HG02610 (cell line): ENCODE measurements around the gene FHIT.
"Not testable (repeated sequence)": the region's sequence is repeated elsewhere in the genome, so short reads cannot be mapped to it uniquely, and the experiment has no call there.

Experiments used
- ATAC-seq: cut with Tn5 transposase; IDR thresholded peaks from one replicate; pipeline ENCODE4 v1.9.1; 2021; ENCODE audit warnings: mild to moderate bottlenecking, moderate library complexity; ENCODE audit not compliant: unreplicated experiment

FHIT gene

GRCh38 chr3:59994732-59995304, 1256.4 kb downstream of the FHIT start:
- no peak for ATAC-seq

DNA sequence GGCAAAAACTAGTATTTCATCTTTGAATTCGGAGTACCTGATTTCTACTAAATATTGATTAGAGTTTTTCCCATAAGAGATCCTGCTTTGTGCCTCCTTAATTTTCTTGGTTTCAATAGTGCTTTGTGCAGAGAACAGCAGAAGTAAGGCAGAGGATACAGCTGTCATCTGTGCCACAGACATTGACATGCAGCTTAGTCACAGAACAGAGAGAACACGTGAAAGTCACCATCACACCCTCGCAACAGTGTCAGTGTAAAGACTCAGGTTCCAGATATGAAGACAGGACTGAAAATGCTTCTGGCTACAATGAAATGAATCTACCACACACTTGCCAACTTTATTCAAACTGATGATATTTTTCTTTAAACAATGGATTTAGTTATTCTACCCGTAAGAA, 1258.7 kb downstream of the FHIT start:
- ATAC-seq, result no peak

GRCh38 chr3:59990915-59991314, 1260.3 kb downstream of the FHIT start:
- ATAC-seq, result no peak

- no peak for ATAC-seq
Measured at GRCh38 chr3:59982510-59982909, 1268.7 kb downstream of the FHIT start.

DNA sequence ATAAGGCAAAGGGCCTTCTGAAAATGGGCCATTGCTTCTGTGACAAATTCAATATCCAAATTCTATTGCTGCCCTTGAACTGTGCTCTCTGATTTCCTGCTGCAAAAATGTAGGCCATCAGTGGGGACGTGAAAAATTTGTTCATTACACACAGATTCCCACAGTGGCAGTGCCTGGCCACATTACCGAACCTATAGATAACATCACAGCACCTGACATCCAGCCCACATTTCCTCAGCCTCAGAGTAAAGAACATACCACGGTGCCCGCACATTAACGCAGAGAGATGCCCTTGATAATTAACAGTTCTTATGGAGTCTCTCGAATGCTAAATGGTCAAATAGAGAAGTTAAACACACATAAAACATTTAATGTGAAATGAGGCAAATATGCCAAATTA, 1269.9 kb downstream of the FHIT start:
- no peak for ATAC-seq

- ATAC-seq, result no peak
Measured at GRCh38 chr3:59980576-59980975, 1270.7 kb downstream of the FHIT start.

DNA sequence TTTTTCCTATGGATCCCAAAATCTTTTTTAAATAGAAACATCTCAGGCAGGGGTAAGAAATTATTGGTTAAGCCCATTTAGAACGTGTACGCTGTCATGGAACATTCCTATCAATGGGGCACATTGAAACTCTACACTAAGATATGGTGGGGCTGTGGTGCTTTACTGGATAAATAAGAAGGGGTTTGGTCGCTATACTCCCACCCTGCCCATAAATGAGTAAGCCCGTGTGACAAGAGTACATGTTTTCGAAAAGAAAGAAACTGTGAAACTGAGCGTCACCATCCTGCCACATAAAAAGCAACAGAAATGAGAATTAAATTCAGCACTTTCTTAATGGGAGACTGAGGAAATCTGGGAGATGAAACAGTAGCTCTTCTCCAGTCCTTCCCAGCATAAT, 1271.7 kb downstream of the FHIT start:
- no peak for ATAC-seq

- peak; percentile 95 for ATAC-seq
Measured at GRCh38 chr3:59978979-59979378, 1272.3 kb downstream of the FHIT start.

DNA sequence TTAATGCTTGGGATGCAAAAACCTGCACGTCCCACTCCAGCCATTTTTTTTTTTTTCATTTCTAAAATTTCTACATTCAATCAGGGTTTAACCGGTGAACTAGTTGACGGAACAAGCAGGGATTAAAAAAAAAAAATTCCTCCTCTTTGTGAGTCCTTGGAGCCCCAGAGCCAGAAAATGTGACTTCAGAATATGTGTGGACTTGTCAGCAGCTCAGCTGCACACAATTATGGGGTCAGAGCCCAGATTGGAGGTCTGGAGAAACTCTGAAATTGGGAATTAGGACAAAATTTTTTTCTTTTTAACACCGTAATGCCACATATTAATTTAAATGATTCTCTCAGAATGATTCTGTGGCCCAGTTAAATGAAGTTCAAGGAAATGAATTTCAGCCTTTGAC, 1280.5 kb downstream of the FHIT start:
- no peak for ATAC-seq

DNA sequence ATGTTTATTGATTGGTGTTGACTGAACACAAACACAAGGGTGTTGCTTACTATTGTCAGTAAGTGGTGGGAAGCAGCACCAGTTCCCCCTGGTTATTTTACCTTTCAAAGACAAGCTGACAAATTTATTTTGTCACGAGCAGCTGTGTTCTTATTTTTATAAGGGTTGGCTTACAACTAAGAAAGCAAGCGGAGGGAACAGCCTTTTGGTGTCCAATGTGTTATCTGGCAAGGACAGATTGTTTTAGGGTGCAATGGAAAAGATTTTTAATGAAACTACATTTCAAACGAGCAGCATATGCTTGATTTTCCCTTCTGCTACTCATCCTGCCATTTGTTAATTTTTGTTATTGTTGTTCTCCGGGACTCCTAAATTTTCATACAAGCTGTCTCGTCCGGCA, 1280.9 kb downstream of the FHIT start:
- no peak for ATAC-seq

DNA sequence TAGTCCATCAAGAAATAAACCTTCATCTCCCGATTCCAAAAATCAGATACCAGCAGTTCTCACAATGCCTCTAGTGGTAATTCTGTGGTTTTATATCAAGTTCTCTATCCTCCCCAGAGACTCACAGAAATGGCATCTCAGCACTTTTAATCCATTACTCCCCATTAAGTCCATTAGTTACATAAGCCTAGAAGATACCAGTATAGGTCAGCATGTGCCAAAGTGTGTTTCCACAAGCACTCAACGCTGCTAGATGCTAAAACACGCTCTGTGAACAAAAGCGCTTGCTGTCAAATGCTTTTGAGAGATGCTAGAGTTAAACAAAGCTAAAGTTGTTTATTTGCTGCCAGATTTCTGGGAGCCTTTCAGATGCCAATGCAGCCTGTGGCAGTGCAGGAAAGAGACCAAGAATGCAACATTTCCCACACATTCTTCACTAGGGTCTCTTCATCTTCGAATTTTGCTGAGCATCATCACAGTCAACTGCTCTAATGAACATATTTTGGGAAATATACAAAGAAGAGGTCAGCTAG, 1282.7 kb downstream of the FHIT start:
- ATAC-seq, result no peak

GRCh38 chr3:59963676-59964075, 1287.6 kb downstream of the FHIT start:
- no peak for ATAC-seq

DNA sequence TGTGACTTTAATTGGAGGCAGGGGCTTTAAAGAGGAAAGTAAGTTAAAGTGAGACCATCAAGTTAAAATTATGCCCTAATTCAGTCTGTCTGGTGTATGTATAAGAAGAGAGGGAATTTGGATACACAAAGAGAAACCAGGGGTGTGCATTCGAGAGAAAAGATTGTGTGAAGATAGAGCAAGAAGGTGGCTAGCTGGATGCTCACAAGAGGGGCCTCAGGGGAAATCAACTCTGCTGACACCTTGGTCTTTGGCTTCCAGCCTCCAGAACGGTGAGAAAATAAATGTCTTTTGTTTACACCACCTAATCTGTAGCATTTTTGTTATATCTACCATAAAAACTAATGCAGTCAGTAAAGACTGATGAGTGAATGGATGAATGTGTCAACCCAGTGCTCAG, 1294.1 kb downstream of the FHIT start:
- ATAC-seq, result no peak

DNA sequence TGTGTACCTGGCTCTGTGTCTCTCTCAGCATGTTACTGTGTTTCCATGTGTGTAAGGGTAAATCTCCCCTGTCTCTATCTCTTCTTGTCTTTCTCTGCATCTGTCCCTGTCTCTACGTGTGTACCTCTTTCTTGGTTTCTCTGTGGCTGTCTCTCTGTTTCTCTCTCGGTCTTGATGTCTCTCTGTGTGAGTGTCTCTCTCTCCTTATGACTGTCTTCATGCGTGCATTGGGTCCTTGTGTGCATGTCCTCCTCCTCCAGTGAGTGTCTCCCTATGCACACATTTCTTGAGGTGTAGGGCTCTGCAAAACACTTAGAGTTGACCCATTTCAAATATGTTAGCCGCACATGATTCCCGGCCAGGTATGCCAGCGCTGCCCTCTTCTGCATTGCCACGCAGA, 1298.1 kb downstream of the FHIT start:
- ATAC-seq, result no peak

DNA sequence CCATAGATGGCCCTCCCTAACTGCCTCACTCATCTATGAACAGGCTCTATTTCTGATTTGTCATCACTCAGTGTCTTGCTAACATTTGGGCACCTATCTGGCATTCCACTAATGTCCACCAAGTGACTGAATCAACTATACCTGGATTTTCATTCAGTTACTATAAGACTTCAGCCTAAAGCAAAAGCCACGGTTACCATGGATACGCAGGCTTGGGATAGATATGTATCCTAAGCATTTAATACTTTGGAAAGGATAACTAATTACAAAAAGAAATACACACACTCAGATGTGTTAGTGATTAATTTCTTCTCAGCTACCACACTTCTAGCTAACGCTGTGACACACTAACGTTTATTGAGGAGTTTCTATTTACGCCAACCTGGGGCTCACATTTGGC, 1301.9 kb downstream of the FHIT start:
- ATAC-seq, result no peak

- ATAC-seq, result no peak
Measured at GRCh38 chr3:59946401-59946800, 1304.9 kb downstream of the FHIT start.

- no peak for ATAC-seq
Measured at GRCh38 chr3:59940718-59941117, 1310.5 kb downstream of the FHIT start.

DNA sequence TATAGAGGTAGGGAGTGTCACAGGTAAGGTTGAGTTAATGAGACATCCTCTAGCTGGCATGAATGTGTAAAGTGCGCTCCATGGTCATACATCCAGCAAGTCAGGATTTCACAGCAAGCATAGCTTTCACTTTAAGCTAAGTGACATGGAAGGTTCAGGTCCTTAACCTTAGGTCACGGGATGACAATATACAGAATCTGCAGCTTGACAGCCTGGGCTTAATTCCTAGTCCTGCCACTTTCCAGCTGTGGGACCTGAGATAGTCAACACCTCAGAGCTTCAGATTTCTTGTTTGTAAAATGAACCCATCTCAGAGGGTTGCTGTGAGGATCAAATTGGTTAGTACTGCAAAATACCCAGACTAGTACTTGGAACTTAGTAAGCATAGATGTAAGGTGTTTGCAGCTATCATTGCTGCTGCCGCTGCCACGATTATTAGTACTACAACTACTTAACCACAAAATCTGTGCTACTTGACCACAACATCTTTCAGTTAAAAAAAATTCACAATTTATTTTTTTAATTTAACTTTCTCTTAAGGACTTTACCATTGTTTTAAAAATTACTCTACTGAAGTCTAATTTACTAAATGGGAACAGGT, 1311.3 kb downstream of the FHIT start:
- ATAC-seq, result no peak

- ATAC-seq, result no peak
Measured at GRCh38 chr3:59938828-59939227, 1312.4 kb downstream of the FHIT start.

DNA sequence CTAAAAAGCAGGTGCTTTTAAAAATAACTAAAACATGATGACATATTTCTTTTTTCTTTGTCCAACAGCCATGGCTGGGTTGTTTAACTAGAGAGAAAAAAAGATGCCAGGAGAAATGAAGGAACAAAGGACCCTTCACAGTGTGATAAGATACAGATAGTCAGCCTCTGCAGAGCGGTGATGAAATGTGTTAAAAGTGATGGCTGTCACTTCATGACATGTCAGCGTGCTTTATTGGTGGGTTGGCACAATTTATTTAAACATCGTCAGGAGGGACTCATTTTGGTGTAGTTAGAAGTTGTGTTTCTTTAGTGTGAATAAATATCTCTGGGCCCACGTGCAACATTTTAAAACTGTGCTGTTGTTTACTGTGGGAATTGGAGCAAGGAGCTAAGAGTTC, 1314.1 kb downstream of the FHIT start:
- ATAC-seq, result no peak

DNA sequence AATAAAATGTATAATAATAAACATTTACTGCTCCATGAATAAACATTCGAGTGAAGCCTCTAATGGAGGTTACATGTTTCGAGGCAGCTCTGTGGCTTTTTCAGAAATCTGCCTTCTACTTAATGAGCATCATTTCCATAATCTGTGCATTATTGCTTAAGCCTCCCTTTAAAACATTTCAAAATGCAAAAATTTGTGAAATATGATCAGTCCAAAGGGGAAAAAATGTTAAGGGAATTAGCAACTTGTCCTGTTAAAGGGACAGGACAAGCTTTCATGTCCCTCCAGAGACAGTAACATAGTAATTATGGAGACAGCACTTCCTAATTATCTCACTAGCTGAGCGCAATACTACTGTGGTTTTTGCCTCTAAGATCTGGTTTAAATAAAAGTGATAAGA, 1314.8 kb downstream of the FHIT start:
- no peak for ATAC-seq

DNA sequence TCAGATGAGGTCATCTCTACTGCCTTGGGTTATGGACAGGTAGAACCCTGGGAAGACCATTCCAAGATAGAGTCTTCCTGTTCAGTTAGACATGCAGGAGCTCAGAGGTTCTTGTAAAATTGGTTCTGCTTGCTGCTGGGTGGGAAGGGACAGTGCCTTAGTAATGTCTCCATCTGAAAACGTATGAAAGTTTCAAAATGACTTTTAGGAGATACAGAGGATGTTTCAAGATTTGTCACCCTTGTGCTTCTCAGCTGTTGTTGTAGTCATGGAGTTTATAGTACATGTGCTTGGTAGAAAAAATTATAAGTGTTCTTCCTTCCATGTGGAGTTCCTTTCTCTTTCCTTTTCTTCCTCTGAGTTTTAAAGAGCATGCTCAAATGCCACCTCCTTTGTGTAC, 1316.2 kb downstream of the FHIT start:
- peak; percentile 100 for ATAC-seq

DNA sequence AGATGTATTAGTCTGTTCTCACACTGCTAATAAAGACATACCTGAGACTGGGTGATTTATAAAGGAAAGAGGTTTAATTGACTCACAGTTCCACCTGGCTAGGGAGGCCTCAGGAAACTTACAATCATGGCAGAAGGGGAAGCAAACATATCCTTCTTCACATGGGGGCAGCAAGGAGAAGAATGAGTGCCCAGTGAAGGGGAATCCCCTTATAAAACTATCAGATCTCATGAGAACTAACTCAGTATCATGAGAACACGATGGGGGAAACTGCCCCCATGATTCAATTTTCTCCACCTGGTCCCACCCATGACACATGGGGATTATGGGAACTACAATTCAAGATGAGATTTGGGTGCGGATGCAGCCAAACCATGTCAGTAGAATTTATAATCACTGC, 1316.7 kb downstream of the FHIT start:
- ATAC-seq, result not testable (repeated sequence)
